GM19240 (cell line): ENCODE results near the gene DET1.

Source experiments
- DNase-seq: peaks from one replicate; pipeline ENCODE4 v3.0.0; 2011; ENCODE audit warnings: low spot score; ENCODE audit not compliant: insufficient read length

DET1 gene

DNA sequence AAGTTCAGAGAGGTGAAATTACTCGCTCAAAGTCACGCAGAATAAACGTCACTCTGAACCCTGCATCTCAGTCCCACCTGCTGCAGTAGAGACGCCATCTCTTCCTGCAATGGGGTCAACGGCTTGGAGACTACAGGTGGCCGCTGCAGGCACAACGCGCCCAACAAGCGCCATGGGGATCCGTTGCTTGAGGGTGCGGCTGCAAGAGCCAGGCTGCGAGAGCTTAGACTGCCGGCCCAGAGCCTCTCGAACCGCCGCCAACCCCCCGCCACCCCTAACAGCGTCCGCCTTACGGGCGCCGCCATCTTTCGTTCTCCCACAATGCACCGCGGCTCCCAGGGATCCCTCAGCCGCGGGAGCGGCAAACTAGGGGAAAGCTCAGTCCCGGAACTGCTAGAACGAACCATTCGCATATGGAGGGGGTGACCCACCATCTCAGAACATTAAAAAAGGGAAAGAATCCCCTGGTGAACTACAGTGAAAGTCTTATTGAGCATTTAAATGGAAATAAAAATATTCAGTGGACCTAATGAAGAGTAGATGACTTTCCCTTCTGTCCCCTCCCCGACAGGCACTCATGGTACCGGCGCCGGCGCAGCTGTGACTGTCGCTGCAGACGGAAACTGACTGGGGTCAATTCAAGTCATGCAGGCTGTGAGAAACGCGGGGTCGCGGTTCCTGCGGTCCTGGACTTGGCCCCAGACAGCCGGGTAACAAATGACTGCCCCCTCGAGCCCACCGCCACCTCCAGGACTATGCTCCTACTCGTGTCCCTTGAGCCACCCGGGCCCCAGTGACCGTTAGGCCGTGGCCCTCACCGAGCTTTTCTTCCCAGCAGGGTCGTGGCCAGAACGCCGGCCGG lies 79.2 kb downstream of the DET1 start, which contains the start of the genes MRPL46 and MRPS11:
Gene MRPL46, minus strand, starts transcription at position 316 of the 862 bp plus-strand sequence. Its CDS starts 11 bp downstream, at position 305.
Gene MRPS11, plus strand, starts transcription at position 636 of the 862 bp plus-strand sequence. Its CDS starts 10 bp downstream, at position 646.
- peak; percentile 73 for DNase-seq

DNA sequence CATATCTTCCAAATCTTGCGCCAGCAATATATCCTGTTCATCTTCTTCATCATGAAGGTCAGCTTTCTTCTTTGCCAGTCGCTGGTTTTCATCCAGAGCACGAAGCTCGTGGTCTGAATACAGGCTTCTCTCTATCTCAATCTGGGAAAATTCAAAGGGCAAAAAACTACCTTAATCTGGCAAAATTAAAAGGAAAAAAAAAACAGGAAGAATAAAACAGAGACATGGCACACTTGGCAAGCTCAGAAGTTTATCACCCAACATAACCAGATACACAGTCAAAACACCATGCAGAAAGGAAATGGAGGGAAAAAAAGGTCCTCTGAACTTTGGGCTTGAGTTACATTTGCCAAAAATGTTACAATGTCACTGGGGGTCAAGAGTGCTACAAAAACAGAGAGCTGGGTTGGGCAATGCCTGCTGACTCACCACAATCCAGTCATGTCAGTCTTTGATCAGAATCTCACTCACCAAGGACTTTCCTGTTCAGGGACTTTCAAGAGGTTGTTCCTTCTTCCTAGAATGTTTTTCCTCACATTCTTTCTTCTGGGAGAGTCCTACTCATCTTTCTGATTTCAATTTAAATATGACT lies 80.8 kb downstream of the DET1 start:
- no peak for DNase-seq

DNA sequence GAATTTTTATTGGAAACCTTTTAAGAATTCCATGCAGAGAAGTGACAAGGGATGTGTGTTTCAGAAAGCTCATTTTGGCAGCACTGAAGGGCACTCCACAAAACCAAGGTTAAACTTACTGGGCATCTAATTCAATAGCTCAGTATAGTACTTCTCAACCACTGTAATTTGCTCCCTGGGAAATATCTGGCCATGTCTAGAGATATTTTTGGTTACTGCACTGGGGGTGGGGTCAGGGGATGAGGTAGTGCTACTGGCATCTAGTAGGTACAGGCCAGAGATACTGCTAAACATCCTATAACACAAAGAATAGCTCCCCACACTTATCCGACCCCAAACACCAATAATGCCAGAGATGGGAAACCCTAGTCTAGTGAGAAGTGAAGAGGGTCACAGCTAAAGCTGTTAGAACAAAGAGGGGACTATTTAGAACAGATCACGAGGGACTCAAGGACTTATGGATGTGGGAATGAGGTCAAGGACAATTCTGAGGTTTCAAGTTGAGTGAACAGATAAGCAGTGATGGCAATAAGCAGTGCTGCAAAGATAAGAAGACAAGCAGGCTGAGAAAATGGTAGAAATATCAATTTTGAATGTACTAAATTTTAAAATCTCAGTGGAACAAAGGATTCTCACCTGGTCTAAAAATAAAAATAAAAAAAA lies 82.5 kb downstream of the DET1 start:
- DNase-seq = no peak
